AG09309 (cell line): ENCODE results near the gene COMMD6.
A peak's percentile ranks its signal among the peaks of the same experiment; 100 is the strongest.

ENCODE experiments used
- DNase-seq: peaks from one replicate; pipeline ENCODE4 v3.0.0-alpha.2; 2010; ENCODE audit warnings: low read depth
- H3K4me3 ChIP-seq: 2 replicates; pipeline ENCODE4 v1.5.1; 2011; ENCODE audit warnings: mild to moderate bottlenecking, low read depth, low read length, moderate library complexity; ENCODE audit not compliant: control insufficient read depth
- CTCF ChIP-seq: IDR thresholded peaks from 2 replicates; pipeline ENCODE4 v1.5.1; 2011; ENCODE audit warnings: mild to moderate bottlenecking, low read depth, low read length, inconsistent platforms; ENCODE audit not compliant: insufficient read depth, control insufficient read depth; ENCODE audit errors: missing control alignments

Gene COMMD6

GRCh38 chr13:75566658-75567057 is 29.0 kb upstream of the COMMD6 start:
- no peak for DNase-seq
- peak; percentile 42 for TF ChIP-seq CTCF
- H3K4me3 ChIP-seq, result no peak overlapping the region

GRCh38 chr13:75558145-75558840 is 20.7 kb upstream of the COMMD6 start:
- no peak for DNase-seq
- H3K4me3 ChIP-seq, result no peak overlapping the region
- no peak for TF ChIP-seq CTCF

GRCh38 chr13:75556961-75557360 is 19.3 kb upstream of the COMMD6 start:
- H3K4me3 ChIP-seq, result no peak overlapping the region
- no peak for TF ChIP-seq CTCF
- no peak for DNase-seq

- no peak for TF ChIP-seq CTCF
- DNase-seq, result no peak
- no peak overlapping the region for H3K4me3 ChIP-seq
Observed at GRCh38 chr13:75555836-75556235, 18.2 kb upstream of the COMMD6 start.

GRCh38 chr13:75554981-75555380 is 17.3 kb upstream of the COMMD6 start:
- no peak overlapping the region for H3K4me3 ChIP-seq
- no peak for TF ChIP-seq CTCF
- DNase-seq, result no peak

- no peak for DNase-seq
- TF ChIP-seq CTCF, result no peak
- H3K4me3 ChIP-seq, result no peak overlapping the region
Observed at GRCh38 chr13:75554464-75554863, 16.8 kb upstream of the COMMD6 start.

- no peak for TF ChIP-seq CTCF
- peak overlapping the region; percentile 67 for H3K4me3 ChIP-seq
- DNase-seq, result no peak
Observed at GRCh38 chr13:75550159-75550567, 12.5 kb upstream of the COMMD6 start.
